ENCODE measurements around the gene NDUFB2.
A peak's percentile ranks its signal among the peaks of the same experiment; 100 is the strongest.
"Not testable (repeated sequence)": the region's sequence is repeated elsewhere in the genome, so short reads cannot be mapped to it uniquely, and the experiment has no call there.

NDUFB2 gene

DNA sequence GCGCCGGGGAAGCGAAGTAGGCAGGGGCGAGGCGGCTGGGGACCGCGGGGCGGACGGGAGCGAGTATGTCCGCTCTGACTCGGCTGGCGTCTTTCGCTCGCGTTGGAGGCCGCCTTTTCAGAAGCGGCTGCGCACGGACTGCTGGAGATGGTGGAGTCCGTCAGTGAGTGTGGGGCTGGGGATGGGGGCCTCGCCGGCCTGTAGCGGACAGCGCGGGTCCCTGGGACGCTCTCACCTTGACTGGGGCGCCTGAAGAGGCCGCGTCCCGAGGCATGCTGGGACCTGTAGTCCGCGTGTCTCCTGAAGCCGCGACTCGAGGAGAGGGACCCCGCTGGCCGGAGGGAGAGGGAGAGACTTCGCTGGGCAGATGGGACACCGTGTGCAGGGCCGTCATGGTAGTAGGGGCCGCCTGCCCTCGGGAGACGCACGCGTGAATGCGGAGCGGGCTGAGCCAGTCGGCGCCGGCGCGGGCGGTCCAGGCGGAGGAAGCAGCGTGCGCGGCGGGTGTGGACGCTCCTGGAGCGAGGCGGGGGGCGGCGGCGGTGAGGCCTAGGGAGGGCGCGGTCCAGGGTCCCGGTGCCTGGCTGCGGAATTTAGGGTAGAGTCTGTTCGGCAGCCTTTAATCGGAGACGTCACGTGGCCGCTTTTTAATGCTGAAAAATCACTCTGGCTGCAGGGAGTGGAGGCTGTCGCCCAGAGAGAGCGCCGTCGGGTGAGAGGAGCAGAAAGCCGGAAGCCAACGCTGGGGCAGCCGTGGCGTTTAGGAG is at the start of gene NDUFB2:
TSS of gene NDUFB2 (plus strand) at position 29 of the 767 bp plus-strand sequence. CDS start at position 66, 37 bp downstream.
- DNase-seq (ENCODE audit: low read depth in 3 of 3) = peak; percentile 35 to 64 (median 43)

DNA sequence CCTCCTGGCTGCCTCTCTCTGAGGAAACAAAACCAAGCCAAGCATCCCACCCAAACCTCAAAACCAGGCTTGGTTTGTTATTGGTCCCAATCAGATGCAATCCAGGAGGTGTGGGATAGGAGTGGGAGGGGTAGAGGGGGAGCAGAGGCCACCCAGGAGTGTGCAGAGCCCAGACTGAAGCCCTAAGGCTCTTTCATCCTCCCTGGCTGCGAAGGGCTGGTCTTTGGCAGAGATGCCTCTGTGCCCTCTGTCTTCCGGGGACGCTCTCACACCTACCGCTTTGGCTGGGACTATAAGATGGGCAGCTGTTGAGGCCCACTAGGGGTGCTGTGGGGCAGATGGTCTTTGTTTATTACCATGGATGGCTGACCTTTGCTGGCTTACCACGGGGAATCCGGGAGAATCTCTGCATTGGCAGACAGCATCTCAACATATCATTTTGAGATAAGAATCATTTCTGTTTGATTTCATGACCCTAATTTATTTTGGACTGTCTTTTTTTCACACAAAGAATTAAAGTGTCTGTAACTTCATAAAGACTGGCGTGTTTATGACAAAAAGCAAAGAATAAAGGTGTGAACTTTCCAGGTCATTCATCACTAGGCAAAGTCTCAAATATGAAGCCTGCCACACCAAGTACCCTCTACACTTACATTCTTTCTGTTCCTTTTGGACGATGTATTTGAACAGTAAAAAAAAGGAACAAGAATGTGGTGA is 49.4 kb upstream of the NDUFB2 start:
- DNase-seq (ENCODE audit: low read depth in 3 of 3) = no peak

DNA sequence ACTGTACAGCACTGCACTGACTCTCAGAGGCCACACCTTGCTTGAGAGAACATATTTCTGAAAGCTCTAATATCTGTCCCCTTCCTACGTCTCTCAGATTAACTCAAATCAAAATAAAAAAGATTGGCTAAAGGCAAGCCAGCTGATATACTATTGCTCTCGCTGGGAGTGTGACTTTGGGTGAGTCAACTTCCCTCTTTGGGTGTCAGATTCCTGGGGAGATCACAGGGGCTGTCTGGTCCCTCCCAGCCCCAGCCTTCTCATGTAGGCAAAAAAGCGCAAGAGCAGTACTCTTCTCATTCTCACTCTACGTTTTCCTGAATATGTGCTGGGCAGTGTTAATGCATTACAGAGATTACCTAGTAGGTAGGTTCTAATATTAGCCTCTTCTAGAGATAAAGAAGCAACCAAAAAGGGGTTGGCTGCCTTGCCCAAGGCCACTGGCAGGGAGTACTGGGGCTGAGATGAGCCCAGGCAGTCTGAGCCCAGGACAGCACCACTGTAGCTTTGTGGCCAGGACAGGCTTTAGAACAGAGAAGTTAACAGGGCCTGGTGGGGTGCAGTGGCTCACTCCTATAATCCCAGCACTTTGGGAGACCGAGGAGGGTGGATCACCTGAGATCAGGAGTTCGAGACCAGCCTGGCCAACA is 46.8 kb upstream of the NDUFB2 start:
- DNase-seq (ENCODE audit: low read depth in 3 of 3) = no peak

DNA sequence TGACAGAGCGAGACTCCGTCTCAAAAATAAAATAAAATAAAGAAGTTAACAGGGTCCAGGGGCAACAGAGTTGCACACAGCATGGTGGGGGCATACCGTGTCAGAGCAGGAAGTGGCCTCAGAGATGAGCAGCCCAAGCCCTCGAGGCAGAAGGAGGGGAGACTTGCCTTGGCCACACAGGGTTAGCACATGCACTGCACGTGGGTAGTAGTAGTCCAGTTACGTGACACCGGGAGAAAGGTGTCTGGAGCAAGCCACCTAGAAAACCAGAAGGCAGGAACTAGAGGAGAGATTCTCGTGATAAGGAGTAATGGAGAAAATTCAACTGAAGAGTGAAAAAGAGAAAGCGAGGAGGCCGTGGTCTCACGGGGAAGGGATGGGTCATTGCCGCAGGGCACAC is 46.1 kb upstream of the NDUFB2 start:
- DNase-seq (ENCODE audit: low read depth in 3 of 3) = no peak

DNA sequence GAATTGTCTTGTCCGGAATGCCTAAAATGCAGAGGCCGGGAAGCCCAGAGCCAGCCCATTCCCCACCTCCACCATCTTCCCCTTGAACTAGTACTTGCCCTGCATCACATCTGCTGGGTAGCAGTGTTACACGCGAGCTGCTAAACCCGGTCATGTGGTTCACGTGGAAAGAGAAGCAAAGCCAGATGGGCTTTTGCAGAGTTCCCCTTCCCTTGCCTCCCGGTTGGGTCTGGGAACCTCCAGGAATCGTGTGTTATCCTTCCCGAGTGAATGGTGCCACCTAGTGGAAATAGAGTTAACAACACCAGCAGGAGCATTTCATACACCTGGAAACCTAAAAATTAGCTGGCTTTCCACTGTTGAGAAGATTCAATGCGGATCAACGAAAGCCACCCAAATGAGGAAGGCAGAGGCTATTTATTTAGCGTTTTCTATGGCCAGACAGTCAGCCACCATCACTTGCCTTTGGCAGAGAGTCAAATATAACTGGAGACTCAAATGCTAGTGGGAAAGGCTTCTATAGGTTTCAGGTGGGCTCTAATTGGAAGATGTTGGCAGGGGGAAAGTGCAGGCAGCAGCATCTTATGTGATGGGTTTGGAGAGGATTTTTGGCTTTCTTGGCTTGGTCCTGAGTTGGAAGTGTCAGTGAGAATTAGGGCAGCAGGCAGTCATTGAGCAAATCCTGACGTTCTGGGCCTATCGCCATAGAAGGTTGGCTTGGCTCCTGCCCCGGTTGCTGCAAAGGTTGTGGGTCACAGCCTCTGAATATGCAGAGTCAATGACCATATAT is 43.0 kb upstream of the NDUFB2 start:
- DNase-seq (ENCODE audit: low read depth in 3 of 3) = no peak

DNA sequence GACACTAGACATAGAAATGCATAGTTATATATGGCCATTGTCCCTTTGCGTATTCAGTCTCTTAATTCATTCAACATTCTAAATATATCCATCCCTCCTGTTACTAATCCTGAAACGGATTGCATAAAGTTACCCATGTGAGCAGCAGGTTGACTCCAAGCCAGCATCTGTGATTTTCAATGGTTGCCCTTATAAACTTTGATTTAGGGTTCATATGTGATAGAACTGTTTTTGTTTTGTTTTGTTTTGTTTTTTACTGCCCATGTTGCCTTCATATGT is 42.5 kb upstream of the NDUFB2 start:
- no peak for DNase-seq (ENCODE audit: low read depth in 3 of 3)

DNA sequence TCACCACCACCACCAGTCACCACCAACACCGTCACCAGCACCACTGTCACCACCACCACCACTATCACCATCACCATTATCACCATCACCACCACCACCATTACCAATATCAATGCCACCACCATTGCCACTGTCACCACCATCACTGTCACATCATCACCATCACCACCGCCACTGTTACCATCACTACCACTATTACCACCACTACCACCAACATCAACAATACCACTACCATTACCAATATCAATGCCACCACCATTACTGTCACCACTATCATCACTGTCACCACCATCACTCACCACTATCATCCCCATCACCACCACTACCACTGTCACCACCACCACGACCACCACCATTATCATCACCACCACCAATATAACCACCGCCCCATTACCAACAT is 41.8 kb upstream of the NDUFB2 start:
- DNase-seq (ENCODE audit: low read depth in 3 of 3) = no peak

DNA sequence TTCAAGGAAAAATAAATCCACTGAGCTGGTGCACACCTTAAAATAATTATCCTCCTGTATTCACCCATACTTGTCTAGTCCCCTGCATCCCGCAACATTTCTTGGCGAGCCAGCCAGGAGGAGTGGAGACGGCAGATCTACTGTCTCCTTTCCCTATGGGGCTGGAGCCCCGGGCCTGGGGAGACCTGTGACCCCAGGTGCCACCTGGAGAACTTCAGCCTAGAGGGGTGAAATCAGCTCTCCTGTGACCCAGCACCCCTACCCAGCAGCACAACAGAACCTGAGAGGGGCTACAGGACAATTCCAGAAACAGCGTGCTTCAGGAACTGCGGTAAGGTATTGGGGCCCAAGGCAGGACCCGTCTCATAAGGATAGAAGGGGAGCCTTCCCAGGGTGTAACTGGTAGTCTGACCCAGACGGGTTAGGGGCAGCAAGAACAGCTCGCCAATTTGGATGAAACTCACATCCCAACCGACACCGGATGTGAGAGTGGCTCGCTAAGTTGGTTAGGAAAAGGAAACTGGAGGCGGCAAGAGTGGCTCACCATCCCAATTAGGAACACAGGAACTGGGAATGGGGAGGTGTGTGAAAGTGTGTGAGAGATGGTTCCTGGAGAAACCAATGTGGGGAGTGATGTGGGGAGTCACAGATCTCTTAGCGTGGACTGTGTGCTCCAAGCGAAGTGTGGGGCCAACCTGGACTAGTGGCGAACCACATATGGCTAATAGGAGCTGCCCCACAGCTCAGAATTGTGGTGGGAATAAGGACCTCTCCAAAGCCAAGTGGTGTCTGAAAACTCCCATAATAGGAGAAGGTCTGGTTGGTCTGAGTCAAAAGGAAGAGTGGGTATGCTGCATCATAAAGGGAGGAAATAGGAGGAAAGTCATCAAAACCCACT is 40.7 kb upstream of the NDUFB2 start:
- no peak for DNase-seq (ENCODE audit: low read depth in 3 of 3)

DNA sequence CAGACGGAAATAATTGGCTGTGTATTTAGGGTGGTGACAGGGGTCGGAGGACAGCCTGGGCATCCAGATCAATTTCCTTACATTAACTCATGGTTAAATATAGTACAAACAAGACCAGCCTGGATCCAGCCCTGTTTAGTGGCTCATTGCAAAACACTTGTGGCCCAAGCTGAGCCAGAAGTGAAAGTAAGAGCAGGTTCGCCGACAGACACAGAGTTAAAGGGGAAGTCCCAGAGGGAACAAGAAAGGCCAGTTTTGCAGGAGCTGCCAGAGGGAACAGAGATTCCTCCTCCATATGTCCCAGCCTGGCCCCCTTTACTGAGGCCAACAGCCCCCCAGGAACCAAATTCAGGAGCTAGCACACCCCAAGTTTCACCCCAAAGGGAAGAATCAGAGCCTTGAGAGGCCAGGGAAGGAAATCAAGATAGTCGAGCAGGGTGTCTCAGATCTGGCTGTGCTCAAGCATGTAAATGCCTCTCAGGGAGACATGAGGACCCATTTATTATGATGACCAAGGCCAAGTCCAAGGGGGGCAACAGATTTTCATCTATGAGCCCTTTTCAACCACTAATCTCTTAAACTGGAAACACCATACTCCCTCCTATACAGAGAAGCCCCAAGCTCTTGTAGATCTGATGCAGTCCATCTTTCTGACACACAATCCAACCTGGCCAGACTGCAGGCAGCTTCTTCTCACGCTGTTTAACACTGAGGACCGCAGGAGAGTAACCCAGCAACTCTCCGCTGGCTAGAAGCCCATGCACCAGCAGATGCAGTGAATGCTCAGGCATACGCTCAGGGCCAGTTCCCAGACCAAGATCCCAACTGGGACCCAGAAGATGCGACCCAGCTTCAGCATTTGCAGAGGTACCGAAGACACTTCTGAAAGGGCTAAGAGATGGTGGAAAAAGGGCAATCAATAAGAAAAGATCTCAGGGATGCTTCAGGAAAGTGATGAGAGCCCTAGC is 39.7 kb upstream of the NDUFB2 start:
- DNase-seq (ENCODE audit: low read depth in 3 of 3) = no peak

DNA sequence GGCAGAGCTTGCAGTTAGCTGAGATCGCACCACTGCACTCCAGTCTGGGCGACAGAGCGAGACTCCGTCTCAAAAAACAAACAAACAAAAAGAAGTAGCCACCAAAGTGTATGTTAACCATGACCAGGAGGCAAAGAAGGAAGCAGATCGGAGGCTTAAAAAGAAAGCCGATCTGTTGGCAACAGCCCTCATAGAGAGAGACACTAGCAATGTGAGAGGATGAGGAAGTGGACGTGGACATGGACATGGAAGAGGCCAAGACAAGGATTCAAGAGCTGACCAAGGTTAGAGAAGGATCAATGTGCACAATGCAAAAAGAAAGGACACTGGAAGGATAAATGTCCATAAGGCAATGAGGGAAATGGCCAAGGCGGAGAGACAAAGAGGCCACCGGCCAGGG is 38.6 kb upstream of the NDUFB2 start:
- no peak for DNase-seq (ENCODE audit: low read depth in 3 of 3)

DNA sequence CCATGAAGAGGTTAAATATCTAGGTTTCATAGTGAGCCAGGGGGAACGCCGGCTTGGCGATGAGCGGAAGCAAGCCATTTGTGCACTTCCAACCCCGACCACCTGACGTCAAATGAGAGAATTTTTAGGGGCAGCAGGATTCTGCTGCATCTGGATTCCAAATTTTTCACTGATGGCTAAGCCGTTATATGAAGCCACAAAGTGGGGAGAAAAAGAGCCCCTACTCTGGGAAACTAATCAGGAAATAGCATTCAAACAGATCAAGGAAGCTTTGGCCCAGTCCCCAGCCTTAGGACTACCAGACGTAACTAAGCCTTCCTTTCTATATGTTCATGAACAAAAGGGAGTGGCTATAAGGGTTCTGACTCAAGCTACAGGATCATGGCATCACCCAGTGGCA is 36.7 kb upstream of the NDUFB2 start:
- no peak for DNase-seq (ENCODE audit: low read depth in 3 of 3)

DNA sequence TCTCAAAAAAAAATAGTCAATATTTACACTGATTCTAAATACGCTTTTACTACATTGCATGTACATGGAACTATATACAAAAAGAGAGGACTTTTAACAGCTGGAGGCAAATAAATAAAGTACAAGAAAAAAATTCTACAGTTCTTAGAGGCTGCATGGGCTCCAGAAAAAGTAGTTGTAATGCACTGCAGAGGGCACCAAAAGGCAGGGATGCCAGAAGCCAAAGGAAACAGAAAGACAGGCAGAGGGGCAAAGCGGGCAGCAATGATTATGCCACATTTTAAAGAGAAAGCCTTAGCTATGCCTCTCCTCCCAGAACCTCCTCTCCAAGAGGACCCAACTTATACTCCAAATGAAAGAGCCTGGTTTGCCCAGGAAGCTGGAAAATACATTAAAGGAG is 35.4 kb upstream of the NDUFB2 start:
- no peak for DNase-seq (ENCODE audit: low read depth in 3 of 3)

DNA sequence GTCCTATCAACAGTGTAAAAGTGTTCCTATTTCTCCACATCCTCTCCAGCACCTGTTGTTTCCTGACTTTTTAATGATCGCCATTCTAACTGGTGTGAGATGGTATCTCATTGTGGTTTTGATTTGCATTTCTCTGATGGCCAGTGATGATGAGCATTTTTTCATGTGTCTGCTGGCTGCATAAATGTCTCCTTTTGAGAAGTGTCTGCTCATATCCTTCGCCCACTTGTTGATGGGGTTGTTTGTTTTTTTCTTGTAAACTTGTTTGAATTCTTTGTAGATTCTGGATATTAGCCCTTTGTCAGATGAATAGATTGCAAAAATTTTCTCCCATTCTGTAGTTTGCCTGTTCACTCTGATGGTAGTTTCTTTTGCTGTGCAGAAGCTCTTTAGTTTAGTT is 33.6 kb upstream of the NDUFB2 start:
- not testable (repeated sequence) for DNase-seq (ENCODE audit: low read depth in 3 of 3)

DNA sequence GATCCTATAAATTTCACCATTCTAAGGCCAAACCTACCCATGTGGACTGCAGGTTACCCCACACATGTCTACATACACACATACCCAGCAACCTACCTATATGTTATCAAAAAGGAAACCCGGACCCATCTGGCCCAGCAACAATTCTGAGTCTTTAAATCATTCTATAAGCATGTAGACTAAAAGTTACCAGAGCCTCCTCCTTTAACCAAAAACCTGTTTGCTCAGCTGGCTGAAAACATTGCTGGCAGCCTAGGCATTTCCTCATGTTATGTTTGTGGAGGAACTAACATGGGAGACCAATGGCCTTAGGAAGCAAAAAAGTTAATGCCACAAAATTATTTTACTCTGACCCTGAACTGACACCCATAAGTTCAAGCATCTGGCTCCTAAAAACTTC is 29.0 kb upstream of the NDUFB2 start:
- no peak for DNase-seq (ENCODE audit: low read depth in 3 of 3)

DNA sequence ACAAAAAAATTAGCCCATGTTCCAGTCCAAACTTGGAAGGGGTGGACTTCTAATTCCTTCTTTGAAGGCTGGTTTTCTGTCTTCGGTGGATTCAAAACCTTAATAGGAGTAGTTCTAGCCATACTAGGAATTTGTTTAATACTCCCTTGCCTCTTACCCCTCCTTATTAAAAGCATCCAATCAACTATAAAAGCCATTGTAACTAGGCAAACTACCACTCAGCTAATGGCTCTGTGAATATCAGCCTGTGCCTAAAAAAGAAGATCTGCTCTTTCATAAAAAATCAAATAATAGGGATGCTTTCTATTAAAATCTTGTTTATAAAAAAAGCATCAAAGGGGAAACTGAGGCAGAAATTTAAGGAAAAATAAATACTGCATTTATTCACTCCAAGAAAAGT is 27.9 kb upstream of the NDUFB2 start:
- no peak for DNase-seq (ENCODE audit: low read depth in 3 of 3)

DNA sequence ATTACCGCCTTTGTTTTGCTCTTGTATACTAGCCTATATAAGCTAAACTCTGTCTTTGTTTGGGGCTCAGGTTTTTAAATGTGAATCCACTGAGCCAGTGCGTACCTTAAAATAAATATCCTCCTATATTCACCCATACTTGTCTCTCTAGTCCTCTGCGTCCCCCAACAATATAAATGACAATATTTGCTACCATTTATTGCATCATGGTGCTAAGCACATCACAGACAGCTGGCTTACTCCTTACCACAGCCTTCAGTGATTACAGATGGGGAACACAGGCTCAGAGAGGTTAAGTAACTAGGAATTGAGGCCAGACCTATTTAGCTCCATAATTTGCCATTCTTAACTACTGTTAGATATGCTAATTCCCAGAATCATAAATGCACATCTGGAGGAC is 27.2 kb upstream of the NDUFB2 start:
- DNase-seq (ENCODE audit: low read depth in 3 of 3) = no peak

DNA sequence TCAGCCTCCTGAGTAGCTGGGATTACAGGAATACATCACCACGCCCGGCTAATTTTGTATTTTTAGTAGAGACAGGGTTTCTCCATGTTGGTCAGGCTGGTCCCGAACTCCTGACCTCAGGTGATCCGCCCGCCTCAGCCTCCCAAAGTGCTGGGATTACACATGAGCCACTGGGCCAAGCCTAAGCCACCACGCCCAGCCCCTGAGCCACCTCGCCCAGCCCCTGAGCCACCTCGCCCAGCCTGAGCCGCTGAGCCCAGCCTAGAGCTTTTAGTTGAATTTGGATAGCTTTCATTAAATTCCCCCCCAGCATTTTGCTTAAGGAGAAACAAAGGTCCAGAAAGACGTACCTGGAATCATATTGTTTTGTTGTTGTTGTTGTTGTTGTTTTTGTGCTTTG is 26.6 kb upstream of the NDUFB2 start:
- DNase-seq (ENCODE audit: low read depth in 3 of 3) = not testable (repeated sequence)

DNA sequence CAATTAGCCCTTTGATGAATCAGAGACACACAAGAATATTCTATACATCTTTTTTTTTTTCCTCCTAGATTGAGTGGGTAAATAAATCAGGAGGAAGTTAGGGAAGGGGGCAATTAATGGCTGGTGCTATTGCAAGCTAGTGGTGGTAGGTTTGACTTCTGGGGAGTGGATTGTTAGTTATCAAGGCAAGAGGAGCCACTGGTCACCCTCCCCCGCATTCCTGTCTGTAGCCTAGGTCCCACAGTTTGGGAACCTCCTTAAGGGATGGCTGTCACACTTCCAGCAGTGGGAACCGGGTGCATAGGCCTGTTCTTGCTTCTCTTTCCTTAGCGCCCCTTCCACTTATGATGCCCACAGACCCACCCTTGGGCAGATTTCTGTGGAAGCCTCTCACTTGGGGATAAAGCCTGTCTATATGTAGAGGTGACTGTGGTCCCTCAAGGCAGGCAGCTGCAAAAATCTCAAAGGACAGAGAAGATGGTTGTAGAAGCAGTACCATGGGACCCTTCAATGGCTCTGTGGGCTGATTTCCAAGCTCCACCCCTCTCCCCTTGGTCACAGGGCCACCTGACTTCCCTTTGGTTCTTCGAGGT is 26.1 kb upstream of the NDUFB2 start:
- no peak for DNase-seq (ENCODE audit: low read depth in 3 of 3)

DNA sequence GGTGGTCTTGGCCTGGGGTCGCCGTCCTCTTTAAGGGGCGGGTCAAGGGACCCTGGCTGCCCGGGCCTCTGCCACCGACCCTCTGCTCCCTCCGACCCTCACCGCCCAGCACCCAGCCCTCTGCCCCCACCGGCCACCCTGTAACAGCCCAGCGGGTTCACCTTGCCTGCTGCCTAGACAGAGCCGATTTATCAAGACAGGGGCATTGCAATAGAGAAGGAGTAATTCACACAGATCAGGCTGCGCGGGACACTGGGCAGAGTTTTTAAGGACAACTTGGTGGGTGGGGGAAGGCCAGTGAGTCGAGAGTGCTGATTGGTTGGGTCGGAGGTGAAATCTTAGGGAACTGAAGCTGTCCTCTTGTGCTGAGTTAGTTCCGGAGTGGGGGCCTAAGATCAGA is 24.5 kb upstream of the NDUFB2 start:
- DNase-seq (ENCODE audit: low read depth in 3 of 3) = no peak
